Stomach (tissue), 9 donors: ENCODE measurements around the gene SEPTIN2. TPM values are rescaled to one million over a fixed set of nuclear protein-coding genes. Genes with fewer than 3 reads are reported as not detected.

Source experiments
- DNase-seq, 2 donors: peaks; one replicate each; pipeline versions ENCODE4 v3.0.0 to v3.0.0-alpha.2; 2013 to 2019
- H3K27ac ChIP-seq, 5 donors: fragments of 200-600 bp in 4 of 5; sonication (generic) in 4 of 5; one replicate each; pipeline ENCODE4 v1.5.1; 2013 to 2019; ENCODE audit warnings: mild to moderate bottlenecking in 1 of 5, moderate library complexity in 1 of 5
- H3K27me3 ChIP-seq, 3 donors: fragments of 200-600 bp; sonication (generic); one replicate each; pipeline ENCODE4 v1.5.1; 2017 to 2019; ENCODE audit warnings: mixed run types in 1 of 3
- H3K36me3 ChIP-seq, 4 donors: fragments of 200-600 bp; sonication (generic); 1 replicate in 3 of 4; 2 replicates in 1 of 4; pipeline ENCODE4 v1.5.1; 2016 to 2019
- H3K4me1 ChIP-seq, 4 donors: fragments of 200-600 bp; sonication (generic); one replicate each; pipeline ENCODE4 v1.5.1; 2016 to 2019
- H3K4me3 ChIP-seq, 4 donors: fragments of 200-600 bp; sonication (generic) in 3 of 4; one replicate each; pipeline ENCODE4 v1.5.1; 2016 to 2019; ENCODE audit warnings: mild to moderate bottlenecking in 1 of 4
- H3K9me3 ChIP-seq, 4 donors: fragments of 200-600 bp; sonication (generic); one replicate each; pipeline ENCODE4 v1.5.1; 2016 to 2019
- CTCF ChIP-seq, 7 experiments: fragments of 450-650 bp in 4 of 7; fragments of 200-600 bp in 3 of 7; sonication (generic) in 3 of 7; IDR thresholded peaks; one replicate each; pipeline ENCODE4 v1.5.1; 2016 to 2019; ENCODE audit warnings: antibody characterized with exemption in 7 of 7, control low read depth in 2 of 7, mild to moderate bottlenecking in 1 of 7
- EP300 ChIP-seq: sonication (generic); formaldehyde crosslinking; IDR thresholded peaks from one replicate; pipeline ENCODE4 v1.6.1; 2017; ENCODE audit warnings: antibody characterized with exemption
- POLR2A ChIP-seq, 4 donors: fragments of 450-650 bp; IDR thresholded peaks; one replicate each; pipeline ENCODE4 v1.6.1; 2016; ENCODE audit warnings: antibody characterized with exemption in 4 of 4, control low read depth in 2 of 4, mild to moderate bottlenecking in 1 of 4, moderate library complexity in 1 of 4
- POLR2AphosphoS5 ChIP-seq, 3 donors: sonication (generic); formaldehyde crosslinking; IDR thresholded peaks; one replicate each; pipeline ENCODE4 v1.6.1; 2016; ENCODE audit warnings: antibody characterized with exemption in 3 of 3
- WGBS, 5 donors: extraction: QIAGEN DNeasy Blood & Tissue Kit in 3 of 5; methylation state at CpG; one replicate each; pipeline versions ENCODE4 v1.1.5 to v1.1.7; 2013 to 2018; 5-methylcytosine and 5-hydroxymethylcytosine counted together
- intact Hi-C: fragments of 100-400 bp; cut with DNase I; formaldehyde crosslinking; loops from one replicate; pipeline ENCODE4 v1.15.1; 2023; ENCODE audit warnings: low total_unique reads
- polyA plus RNA-seq, 3 donors: library from polyadenylated mRNA; stranded (reverse); fragments of 200-250 nt; gene quantifications; one replicate each; pipeline ENCODE4 v1.2.3, GENCODE V29; 2013
- total RNA-seq, 5 donors: library from RNA; depleted of rRNA; stranded (reverse); fragments of >200 nt; gene quantifications; one replicate each; pipeline versions ENCODE4 v1.1.0 to v1.2.3, GENCODE V29; 2014 to 2016
- donor health status: healthy with polysubstance abuse.
- donor health status: Bipolar disorder and iron deficiency.
- donor health status: healthy.

Gene SEPTIN2
- total and polyA plus RNA-seq, 8 donors: 88.7 to 603 (median 208) TPM

GRCh38 chr2:241282555-241282954 lies 33.2 kb upstream of the SEPTIN2 start:
- intact Hi-C loops: no loop called here
- no peaks in the 10 kb centered on the region for H3K27me3 ChIP-seq
- no peaks in the 10 kb centered on the region for H3K36me3 ChIP-seq
- TF ChIP-seq EP300 (no peak), CTCF (IDR thresholded peaks at IDR 0.05) (no peak), POLR2AphosphoS5 (IDR thresholded peaks at IDR 0.05) (no peak), POLR2A (IDR thresholded peaks at IDR 0.05) (no peak)
- peaks cover 9 to 66% (median 41%) of the 10 kb centered on the region in 4 donors for H3K4me1 ChIP-seq
- no peak overlapping the region for H3K4me3 ChIP-seq
- peak overlapping the region in 2 of 5 donors; percentile 5 to 46 for H3K27ac ChIP-seq
- 20 to 43% (median 26%) methylated on average over 5 of the region's 5 CpGs for WGBS, 5 donors
- no peak for DNase-seq
- no peaks in the 10 kb centered on the region for H3K9me3 ChIP-seq

GRCh38 chr2:241285596-241285995 lies 30.1 kb upstream of the SEPTIN2 start:
- Histone ChIP-seq H3K27me3 (no peaks in the 10 kb centered on the region), H3K36me3 (peaks cover 0 to 6% (median 0%) of the 10 kb centered on the region in 4 donors), H3K4me3 (no peak overlapping the region), H3K9me3 (no peaks in the 10 kb centered on the region), H3K27ac (no peak overlapping the region), H3K4me1 (peaks cover 9 to 75% (median 47%) of the 10 kb centered on the region in 4 donors)
- WGBS, 5 donors: 84 to 97% (median 90%) methylated on average over 1 of the region's 1 CpG
- no peak for DNase-seq
- intact Hi-C loops: no loop called here
- no peak for TF ChIP-seq CTCF (IDR thresholded peaks at IDR 0.05)

GRCh38 chr2:241286348-241287090 lies 29.2 kb upstream of the SEPTIN2 start:
- TF ChIP-seq EP300: no peak
- TF ChIP-seq POLR2AphosphoS5 (IDR thresholded peaks at IDR 0.05): no peak
- no peak for TF ChIP-seq POLR2A (IDR thresholded peaks at IDR 0.05)
- TF ChIP-seq CTCF (IDR thresholded peaks at IDR 0.05): no peak
- peaks cover 0 to 6% (median 0%) of the 10 kb centered on the region in 4 donors for H3K36me3 ChIP-seq
- no peak overlapping the region for H3K27ac ChIP-seq
- H3K27me3 ChIP-seq: no peaks in the 10 kb centered on the region
- H3K4me3 ChIP-seq: no peak overlapping the region
- H3K9me3 ChIP-seq: no peaks in the 10 kb centered on the region
- intact Hi-C loops: no loop called here
- no peak for DNase-seq
- peaks cover 9 to 69% (median 45%) of the 10 kb centered on the region in 4 donors for H3K4me1 ChIP-seq
- WGBS, 5 donors: 93 to 97% (median 94%) methylated on average over 9 of the region's 9 CpGs

GRCh38 chr2:241288324-241288888 lies 27.3 kb upstream of the SEPTIN2 start:
- no peaks in the 10 kb centered on the region for H3K9me3 ChIP-seq
- no peak for DNase-seq
- intact Hi-C loops: no loop called here

More at GRCh38 chr2:241288324-241288888, 27.3 kb upstream of the SEPTIN2 start:
- WGBS, 5 donors: 83 to 90% (median 87%) methylated on average over 3 of the region's 3 CpGs
- H3K27ac ChIP-seq: no peak overlapping the region
- peaks cover 9 to 64% (median 32%) of the 10 kb centered on the region in 4 donors for H3K4me1 ChIP-seq
- no peak for TF ChIP-seq POLR2A (IDR thresholded peaks at IDR 0.05)
- TF ChIP-seq EP300: no peak
- no peak for TF ChIP-seq POLR2AphosphoS5 (IDR thresholded peaks at IDR 0.05)
- TF ChIP-seq CTCF (IDR thresholded peaks at IDR 0.05): no peak
- peaks cover 0 to 6% (median 0%) of the 10 kb centered on the region in 4 donors for H3K36me3 ChIP-seq
- H3K4me3 ChIP-seq: no peak overlapping the region
- no peaks in the 10 kb centered on the region for H3K27me3 ChIP-seq
